K562 (cell line): ENCODE data around the gene ZDHHC12.

Source experiments
- EZH2 ChIP-seq: IDR thresholded peaks from 2 replicates; pipeline ENCODE4 v1.6.1; 2012; ENCODE audit warnings: low read depth, mild to moderate bottlenecking, inconsistent platforms, low read length, borderline replicate concordance
- KLF16 ChIP-seq: IDR thresholded peaks from 2 replicates; pipeline ENCODE4 v1.6.1; 2016; ENCODE audit warnings: antibody characterized with exemption
- MEF2A ChIP-seq: IDR thresholded peaks from 2 replicates; pipeline ENCODE4 v1.6.1; 2011; ENCODE audit warnings: low read depth, mild to moderate bottlenecking, low read length, moderate library complexity; ENCODE audit not compliant: control insufficient read depth
- MYNN ChIP-seq, 2 experiments: sonication (generic); formaldehyde crosslinking in 1 of 2; IDR thresholded peaks; 2 replicates each; pipeline versions ENCODE4 v1.5.0 to v1.6.1; 2016 to 2020; ENCODE audit warnings: antibody characterized with exemption in 1 of 2, missing genetic modification reagents in 1 of 2
- POLR2A ChIP-seq: fragments of 450-650 bp; conservative IDR thresholded peaks from 2 replicates; pipeline ENCODE4 v1.6.1; 2016
- POLR2AphosphoS5 ChIP-seq: IDR thresholded peaks from 2 replicates; pipeline ENCODE4 v1.6.1; 2011; ENCODE audit warnings: mild to moderate bottlenecking, low read depth, low read length, moderate library complexity; ENCODE audit not compliant: control insufficient read depth, insufficient read depth
- RAD21 ChIP-seq, 2 experiments: fragments of 250-450 bp in 1 of 2; fragments of 450-650 bp in 1 of 2; sonication (Bioruptor Pico) in 1 of 2; formaldehyde crosslinking in 1 of 2; IDR thresholded peaks in 1 of 2; conservative IDR thresholded peaks in 1 of 2; 2 replicates each; pipeline versions ENCODE4 v1.4.0 to v1.8.0; 2020 to 2022; ENCODE audit warnings: mild to moderate bottlenecking in 2 of 2, moderate library complexity in 1 of 2
- ZNF589 ChIP-seq: fragments of 200-800 bp; sonication (Bioruptor generic); IDR thresholded peaks from 2 replicates; pipeline ENCODE4 v1.6.1; 2016; ENCODE audit warnings: low read depth, missing genetic modification characterization, missing compliant biosample characterization
- TF ChIP-seq, protein P1 (sequence below): fragments of 450-650 bp; IDR thresholded peaks from 2 replicates; pipeline ENCODE4 v1.6.1; 2016; ENCODE audit warnings: borderline replicate concordance
- TF ChIP-seq, protein P2 (sequence below), 3 experiments: IDR thresholded peaks in 2 of 3; conservative IDR thresholded peaks in 1 of 3; 2 replicates each; pipeline ENCODE4 v1.5.1; 2011 to 2012; ENCODE audit warnings: low read length in 3 of 3, mild to moderate bottlenecking in 3 of 3, control low read depth in 2 of 3, improper control_type of control experiment in 1 of 3, inconsistent platforms in 1 of 3, low read depth in 1 of 3, mixed read lengths in 1 of 3, moderate library complexity in 1 of 3; ENCODE audit not compliant: insufficient read depth in 2 of 3
- TF ChIP-seq, protein P3 (sequence below): sonication (generic); formaldehyde crosslinking; IDR thresholded peaks from 2 replicates; pipeline ENCODE4 v1.9.0; 2022; ENCODE audit warnings: mild to moderate bottlenecking, missing genetic modification reagents
- TF ChIP-seq, protein P4 (sequence below): fragments of 450-650 bp; IDR thresholded peaks from 2 replicates; pipeline ENCODE4 v1.6.1; 2017; ENCODE audit warnings: mild to moderate bottlenecking, moderate library complexity

- TF ChIP-seq, protein P1, sequence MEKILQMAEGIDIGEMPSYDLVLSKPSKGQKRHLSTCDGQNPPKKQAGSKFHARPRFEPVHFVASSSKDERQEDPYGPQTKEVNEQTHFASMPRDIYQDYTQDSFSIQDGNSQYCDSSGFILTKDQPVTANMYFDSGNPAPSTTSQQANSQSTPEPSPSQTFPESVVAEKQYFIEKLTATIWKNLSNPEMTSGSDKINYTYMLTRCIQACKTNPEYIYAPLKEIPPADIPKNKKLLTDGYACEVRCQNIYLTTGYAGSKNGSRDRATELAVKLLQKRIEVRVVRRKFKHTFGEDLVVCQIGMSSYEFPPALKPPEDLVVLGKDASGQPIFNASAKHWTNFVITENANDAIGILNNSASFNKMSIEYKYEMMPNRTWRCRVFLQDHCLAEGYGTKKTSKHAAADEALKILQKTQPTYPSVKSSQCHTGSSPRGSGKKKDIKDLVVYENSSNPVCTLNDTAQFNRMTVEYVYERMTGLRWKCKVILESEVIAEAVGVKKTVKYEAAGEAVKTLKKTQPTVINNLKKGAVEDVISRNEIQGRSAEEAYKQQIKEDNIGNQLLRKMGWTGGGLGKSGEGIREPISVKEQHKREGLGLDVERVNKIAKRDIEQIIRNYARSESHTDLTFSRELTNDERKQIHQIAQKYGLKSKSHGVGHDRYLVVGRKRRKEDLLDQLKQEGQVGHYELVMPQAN, result no peak
- no peak for TF ChIP-seq MEF2A
- no peak for TF ChIP-seq MYNN (IDR thresholded peaks at IDR 0.05)
- TF ChIP-seq MYNN (CRISPR knock-in tag; IDR thresholded peaks at IDR 0.05), result no peak
- no peak for TF ChIP-seq RAD21 (CRISPR knock-in tag; conservative IDR thresholded peaks at IDR 0.05 in 1 of 2, IDR thresholded peaks at IDR 0.05 in 1 of 2)
- no peak for TF ChIP-seq ZNF589 (CRISPR knock-in tag)
- TF ChIP-seq EZH2, result no peak
- no peak for TF ChIP-seq POLR2AphosphoS5
- TF ChIP-seq, protein P2, sequence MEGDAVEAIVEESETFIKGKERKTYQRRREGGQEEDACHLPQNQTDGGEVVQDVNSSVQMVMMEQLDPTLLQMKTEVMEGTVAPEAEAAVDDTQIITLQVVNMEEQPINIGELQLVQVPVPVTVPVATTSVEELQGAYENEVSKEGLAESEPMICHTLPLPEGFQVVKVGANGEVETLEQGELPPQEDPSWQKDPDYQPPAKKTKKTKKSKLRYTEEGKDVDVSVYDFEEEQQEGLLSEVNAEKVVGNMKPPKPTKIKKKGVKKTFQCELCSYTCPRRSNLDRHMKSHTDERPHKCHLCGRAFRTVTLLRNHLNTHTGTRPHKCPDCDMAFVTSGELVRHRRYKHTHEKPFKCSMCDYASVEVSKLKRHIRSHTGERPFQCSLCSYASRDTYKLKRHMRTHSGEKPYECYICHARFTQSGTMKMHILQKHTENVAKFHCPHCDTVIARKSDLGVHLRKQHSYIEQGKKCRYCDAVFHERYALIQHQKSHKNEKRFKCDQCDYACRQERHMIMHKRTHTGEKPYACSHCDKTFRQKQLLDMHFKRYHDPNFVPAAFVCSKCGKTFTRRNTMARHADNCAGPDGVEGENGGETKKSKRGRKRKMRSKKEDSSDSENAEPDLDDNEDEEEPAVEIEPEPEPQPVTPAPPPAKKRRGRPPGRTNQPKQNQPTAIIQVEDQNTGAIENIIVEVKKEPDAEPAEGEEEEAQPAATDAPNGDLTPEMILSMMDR (IDR thresholded peaks at IDR 0.05 in 2 of 3, conservative IDR thresholded peaks at IDR 0.05 in 1 of 3; ENCODE audit: insufficient read depth in 2 of 3, low read depth in 1 of 3, low read length in 3 of 3), result no peak
- TF ChIP-seq POLR2A, result no peak
- TF ChIP-seq KLF16, result no peak
- TF ChIP-seq, protein P3, sequence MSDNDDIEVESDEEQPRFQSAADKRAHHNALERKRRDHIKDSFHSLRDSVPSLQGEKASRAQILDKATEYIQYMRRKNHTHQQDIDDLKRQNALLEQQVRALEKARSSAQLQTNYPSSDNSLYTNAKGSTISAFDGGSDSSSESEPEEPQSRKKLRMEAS (CRISPR knock-in tag), result no peak
- TF ChIP-seq, protein P4, sequence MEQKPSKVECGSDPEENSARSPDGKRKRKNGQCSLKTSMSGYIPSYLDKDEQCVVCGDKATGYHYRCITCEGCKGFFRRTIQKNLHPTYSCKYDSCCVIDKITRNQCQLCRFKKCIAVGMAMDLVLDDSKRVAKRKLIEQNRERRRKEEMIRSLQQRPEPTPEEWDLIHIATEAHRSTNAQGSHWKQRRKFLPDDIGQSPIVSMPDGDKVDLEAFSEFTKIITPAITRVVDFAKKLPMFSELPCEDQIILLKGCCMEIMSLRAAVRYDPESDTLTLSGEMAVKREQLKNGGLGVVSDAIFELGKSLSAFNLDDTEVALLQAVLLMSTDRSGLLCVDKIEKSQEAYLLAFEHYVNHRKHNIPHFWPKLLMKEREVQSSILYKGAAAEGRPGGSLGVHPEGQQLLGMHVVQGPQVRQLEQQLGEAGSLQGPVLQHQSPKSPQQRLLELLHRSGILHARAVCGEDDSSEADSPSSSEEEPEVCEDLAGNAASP, result no peak
Observed at GRCh38 chr9:128707446-128707845, 16.5 kb downstream of the ZDHHC12 start.
